ENCODE data around the gene BRMS1. TPM values are rescaled to one million over a fixed set of nuclear protein-coding genes. Genes with fewer than 3 reads are reported as not detected.
A peak's percentile ranks its signal among the peaks of the same experiment; 100 is the strongest.

The BRMS1 gene
- total and polyA plus RNA-seq, 10 of the 15 experiments (the other 5 are each of a cell fraction or from before 2014, with no cell fraction given): 2.1 to 85.3 (median 48.5) TPM

DNA sequence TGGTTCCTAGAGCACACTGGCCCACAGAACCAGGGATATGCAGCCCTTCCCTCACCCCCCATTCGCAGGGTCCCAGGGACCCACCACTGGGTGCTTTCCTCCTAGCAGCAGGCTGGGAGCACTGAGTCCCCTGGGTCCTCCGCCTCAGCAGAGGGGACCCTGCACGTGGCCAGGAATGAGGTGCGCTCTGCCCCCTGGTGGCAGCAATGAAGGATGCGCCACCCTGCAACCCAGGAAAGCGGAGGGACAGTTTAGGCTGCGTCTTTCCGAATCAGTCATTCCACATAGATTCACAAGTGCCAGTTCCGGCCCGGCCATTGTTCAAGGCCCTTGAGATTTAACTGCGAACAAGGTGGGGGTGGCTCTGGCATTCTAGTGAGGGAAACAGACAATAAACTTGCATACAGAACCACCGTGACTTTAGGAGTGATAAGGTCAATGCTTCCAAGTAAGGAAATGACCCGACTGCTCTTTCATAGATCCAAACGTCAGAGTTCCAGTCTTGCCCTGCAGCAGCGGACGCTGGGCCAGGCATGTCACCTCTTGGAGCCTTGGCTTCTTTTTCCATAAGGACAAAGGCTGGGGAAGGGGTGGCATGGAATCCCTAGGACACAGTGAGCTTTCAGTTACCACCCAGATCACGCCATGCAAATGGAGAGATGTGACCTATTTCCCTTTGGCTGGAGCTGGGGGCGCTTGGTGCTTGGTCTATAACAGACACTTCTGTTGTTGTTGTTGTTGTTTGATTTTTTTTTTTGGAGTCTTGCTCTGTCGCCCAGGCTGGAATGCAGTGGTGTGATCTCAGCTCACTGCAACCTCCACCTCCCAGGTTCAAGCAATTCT, 16.4 kb downstream of the BRMS1 start:
- no peaks in the 10 kb centered on the region for H3K79me2 ChIP-seq (ENCODE audit: control insufficient read depth, insufficient read depth, low read length)
- FAIRE-seq (peak; percentile 91), ATAC-seq (peak; percentile 97), DNase-seq (ENCODE audit: low read depth, low spot score) (no peak)
- no peaks in the 10 kb centered on the region; a peak in 1 of 4 replicates for H3K27me3 ChIP-seq (replicated peaks in 1 of 2; ENCODE audit: control insufficient read depth in 2 of 2, insufficient read depth in 2 of 2, low read length in 1 of 2)
- no peak overlapping the region for H3K27ac ChIP-seq (ENCODE audit: control insufficient read depth, insufficient read depth)
- SMC1A ChIA-PET (ENCODE audit: uncharacterized antibody, unreplicated experiment): interaction anchor here (0.8 to 3.9 kb wide), 5 partner anchors 9 to 58 kb away, joined by 3 to 33 read pairs (median 4); no protein-coding TSS in a partner anchor
- RAD21 ChIA-PET (ENCODE audit: unreplicated experiment): interaction anchor here (0.9 to 1.2 kb wide), 2 partner anchors 16 to 57 kb away, joined by 4 to 26 read pairs; no protein-coding TSS in a partner anchor
- H3K9me3 ChIP-seq (replicated peaks; ENCODE audit: control insufficient read depth, insufficient read depth, low read length): no peaks in the 10 kb centered on the region
- peak overlapping the region; percentile 78 for H3K4me2 ChIP-seq (ENCODE audit: control insufficient read depth, insufficient read depth)
- H4K20me1 ChIP-seq (ENCODE audit: control insufficient read depth, insufficient read depth): no peaks in the 10 kb centered on the region
- H2AFZ ChIP-seq (ENCODE audit: control insufficient read depth, low read depth, low read length): peak overlapping the region; percentile 95
- H3K36me3 ChIP-seq (ENCODE audit: control insufficient read depth in 2 of 2, insufficient read depth in 2 of 2, low read length in 1 of 2): no peaks in the 10 kb centered on the region
- 8% methylated on average over 19 of the region's 19 CpGs for WGBS (ENCODE audit: insufficient coverage, insufficient replicate concordance, low lambda C conversion rate, missing lambda C conversion rate)
- CTCF ChIA-PET: interaction anchor here (0.6 to 5.7 kb wide), 6 partner anchors 18 to 326 kb away, joined by 3 to 96 read pairs (median 6); partner anchors contain the start of gene BANF1
- no peak overlapping the region for H3K4me3 ChIP-seq
- BruUV-seq (replicated peaks): no TSS peak
- 0 out of 2 replicates have a peak overlapping the region, but pooled peaks have one; percentile 31 for H3K9ac ChIP-seq (ENCODE audit: control insufficient read depth, insufficient read depth, low read length)
- in situ Hi-C loops (cut with MboI): no loop called here
- POLR2A ChIA-PET: interaction anchor here (0.7 kb wide), 1 partner anchor 16 kb away, joined by 4 read pairs; no protein-coding TSS in a partner anchor
- peaks cover 10% of the 10 kb centered on the region; the same call in 1 of the 2 replicates for H3K4me1 ChIP-seq (ENCODE audit: control insufficient read depth, insufficient read depth, low read length)
- intact Hi-C loops (cut with micrococcal nuclease; ENCODE audit: unreplicated experiment): loop anchor here (1.0 to 2.0 kb wide), 2 partner anchors 16 to 106 kb away; no protein-coding TSS in a partner anchor
- TF ChIP-seq BACH1 (IDR thresholded peaks at IDR 0.05; ENCODE audit: borderline replicate concordance) (no peak), ZBTB33 (IDR thresholded peaks at IDR 0.05) (no peak), HCFC1 (IDR thresholded peaks at IDR 0.05; ENCODE audit: low read length) (no peak), YBX1 (IDR thresholded peaks at IDR 0.05) (no peak), BHLHE40 (IDR thresholded peaks at IDR 0.05; ENCODE audit: borderline replicate concordance in 1 of 2, low read depth in 2 of 2, low read length in 1 of 2) (peak; percentile 88 to 93), ZNF24 (IDR thresholded peaks at IDR 0.05) (peak; percentile 87), ATF2 (IDR thresholded peaks at IDR 0.05; ENCODE audit: low read length) (no peak), SIX5 (IDR thresholded peaks at IDR 0.05; ENCODE audit: low read depth, low read length, severe bottlenecking) (no peak)
- TF ChIP-seq, protein P1, sequence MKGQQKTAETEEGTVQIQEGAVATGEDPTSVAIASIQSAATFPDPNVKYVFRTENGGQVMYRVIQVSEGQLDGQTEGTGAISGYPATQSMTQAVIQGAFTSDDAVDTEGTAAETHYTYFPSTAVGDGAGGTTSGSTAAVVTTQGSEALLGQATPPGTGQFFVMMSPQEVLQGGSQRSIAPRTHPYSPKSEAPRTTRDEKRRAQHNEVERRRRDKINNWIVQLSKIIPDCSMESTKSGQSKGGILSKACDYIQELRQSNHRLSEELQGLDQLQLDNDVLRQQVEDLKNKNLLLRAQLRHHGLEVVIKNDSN (IDR thresholded peaks at IDR 0.05; ENCODE audit: borderline replicate concordance, extremely low read length, insufficient read depth, low read depth, low read length): peak; percentile 84
- TF ChIP-seq, protein P2, sequence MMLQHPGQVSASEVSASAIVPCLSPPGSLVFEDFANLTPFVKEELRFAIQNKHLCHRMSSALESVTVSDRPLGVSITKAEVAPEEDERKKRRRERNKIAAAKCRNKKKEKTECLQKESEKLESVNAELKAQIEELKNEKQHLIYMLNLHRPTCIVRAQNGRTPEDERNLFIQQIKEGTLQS (IDR thresholded peaks at IDR 0.05; ENCODE audit: borderline replicate concordance, extremely low read depth, low read depth, low read length): peak; percentile 44; the same call in 1 of the 2 replicates
- TF ChIP-seq, protein P3, sequence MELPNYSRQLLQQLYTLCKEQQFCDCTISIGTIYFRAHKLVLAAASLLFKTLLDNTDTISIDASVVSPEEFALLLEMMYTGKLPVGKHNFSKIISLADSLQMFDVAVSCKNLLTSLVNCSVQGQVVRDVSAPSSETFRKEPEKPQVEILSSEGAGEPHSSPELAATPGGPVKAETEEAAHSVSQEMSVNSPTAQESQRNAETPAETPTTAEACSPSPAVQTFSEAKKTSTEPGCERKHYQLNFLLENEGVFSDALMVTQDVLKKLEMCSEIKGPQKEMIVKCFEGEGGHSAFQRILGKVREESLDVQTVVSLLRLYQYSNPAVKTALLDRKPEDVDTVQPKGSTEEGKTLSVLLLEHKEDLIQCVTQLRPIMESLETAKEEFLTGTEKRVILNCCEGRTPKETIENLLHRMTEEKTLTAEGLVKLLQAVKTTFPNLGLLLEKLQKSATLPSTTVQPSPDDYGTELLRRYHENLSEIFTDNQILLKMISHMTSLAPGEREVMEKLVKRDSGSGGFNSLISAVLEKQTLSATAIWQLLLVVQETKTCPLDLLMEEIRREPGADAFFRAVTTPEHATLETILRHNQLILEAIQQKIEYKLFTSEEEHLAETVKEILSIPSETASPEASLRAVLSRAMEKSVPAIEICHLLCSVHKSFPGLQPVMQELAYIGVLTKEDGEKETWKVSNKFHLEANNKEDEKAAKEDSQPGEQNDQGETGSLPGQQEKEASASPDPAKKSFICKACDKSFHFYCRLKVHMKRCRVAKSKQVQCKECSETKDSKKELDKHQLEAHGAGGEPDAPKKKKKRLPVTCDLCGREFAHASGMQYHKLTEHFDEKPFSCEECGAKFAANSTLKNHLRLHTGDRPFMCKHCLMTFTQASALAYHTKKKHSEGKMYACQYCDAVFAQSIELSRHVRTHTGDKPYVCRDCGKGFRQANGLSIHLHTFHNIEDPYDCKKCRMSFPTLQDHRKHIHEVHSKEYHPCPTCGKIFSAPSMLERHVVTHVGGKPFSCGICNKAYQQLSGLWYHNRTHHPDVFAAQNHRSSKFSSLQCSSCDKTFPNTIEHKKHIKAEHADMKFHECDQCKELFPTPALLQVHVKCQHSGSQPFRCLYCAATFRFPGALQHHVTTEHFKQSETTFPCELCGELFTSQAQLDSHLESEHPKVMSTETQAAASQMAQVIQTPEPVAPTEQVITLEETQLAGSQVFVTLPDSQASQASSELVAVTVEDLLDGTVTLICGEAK (IDR thresholded peaks at IDR 0.05; ENCODE audit: borderline replicate concordance): no peak

Data from GM12878 (cell line).